Heart left ventricle (tissue), 13 donors: ENCODE measurements around the gene PNMA8A.

ENCODE experiments used
- POLR2A ChIP-seq, 2 donors: fragments of 450-650 bp; IDR thresholded peaks; one replicate each; pipeline ENCODE4 v1.6.1; 2017; ENCODE audit warnings: antibody characterized with exemption in 2 of 2, mild to moderate bottlenecking in 2 of 2, moderate library complexity in 2 of 2
- TF ChIP-seq, protein P1 (sequence below), 12 donors: fragments of 200-600 bp; sonication (generic) in 4 of 12; IDR thresholded peaks; one replicate each; pipeline versions ENCODE4 v1.5.0 to v1.8.0; 2018 to 2022; ENCODE audit warnings: antibody characterized with exemption in 12 of 12, mild to moderate bottlenecking in 5 of 12
- donor health status: ischemic (EF 13 %, LVEDD 7.1; RV severe dilation, severe dysfunction).
- donor health status: DM: no; HTN: yes; CAD: no.
- donor health status: DM: no; HTN: no; CAD: no.
- donor health status: ischemic (EF 25% LVEDD 6.9; RV normal size, moderate dysfunction).
- donor health status: ischemic (EF 25% LVEDD 5.7; RV mildly dilated, moderate dysfunction).
- donor health status: ischemic (EF 35%, LVEDD 5.7; RV mildly dilated, moderate dysfunction).
- donor health status: nonischemic (EF 11% LVEDD 7.7; RV severe dilation, severe dysfunction).
- donor health status: DM: yes; HTN: yes; CAD: no.
- donor health status: PGD.
- donor health status: ischemic (EF 29% LVEDD 5.4; RV normal size, mild dysfunction).
- donor health status: nonischemic (EF 23%, LVEDD 6.1; RV moderate dilation, normal function).

GRCh38 chr19:46491975-46492682, 20.8 kb upstream of the PNMA8A start:
- TF ChIP-seq, protein P1, sequence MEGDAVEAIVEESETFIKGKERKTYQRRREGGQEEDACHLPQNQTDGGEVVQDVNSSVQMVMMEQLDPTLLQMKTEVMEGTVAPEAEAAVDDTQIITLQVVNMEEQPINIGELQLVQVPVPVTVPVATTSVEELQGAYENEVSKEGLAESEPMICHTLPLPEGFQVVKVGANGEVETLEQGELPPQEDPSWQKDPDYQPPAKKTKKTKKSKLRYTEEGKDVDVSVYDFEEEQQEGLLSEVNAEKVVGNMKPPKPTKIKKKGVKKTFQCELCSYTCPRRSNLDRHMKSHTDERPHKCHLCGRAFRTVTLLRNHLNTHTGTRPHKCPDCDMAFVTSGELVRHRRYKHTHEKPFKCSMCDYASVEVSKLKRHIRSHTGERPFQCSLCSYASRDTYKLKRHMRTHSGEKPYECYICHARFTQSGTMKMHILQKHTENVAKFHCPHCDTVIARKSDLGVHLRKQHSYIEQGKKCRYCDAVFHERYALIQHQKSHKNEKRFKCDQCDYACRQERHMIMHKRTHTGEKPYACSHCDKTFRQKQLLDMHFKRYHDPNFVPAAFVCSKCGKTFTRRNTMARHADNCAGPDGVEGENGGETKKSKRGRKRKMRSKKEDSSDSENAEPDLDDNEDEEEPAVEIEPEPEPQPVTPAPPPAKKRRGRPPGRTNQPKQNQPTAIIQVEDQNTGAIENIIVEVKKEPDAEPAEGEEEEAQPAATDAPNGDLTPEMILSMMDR (IDR thresholded peaks at IDR 0.05) = no peak
- no peak for TF ChIP-seq POLR2A (IDR thresholded peaks at IDR 0.05)
